ENCODE measurements around the gene UGT1A7.

DNA sequence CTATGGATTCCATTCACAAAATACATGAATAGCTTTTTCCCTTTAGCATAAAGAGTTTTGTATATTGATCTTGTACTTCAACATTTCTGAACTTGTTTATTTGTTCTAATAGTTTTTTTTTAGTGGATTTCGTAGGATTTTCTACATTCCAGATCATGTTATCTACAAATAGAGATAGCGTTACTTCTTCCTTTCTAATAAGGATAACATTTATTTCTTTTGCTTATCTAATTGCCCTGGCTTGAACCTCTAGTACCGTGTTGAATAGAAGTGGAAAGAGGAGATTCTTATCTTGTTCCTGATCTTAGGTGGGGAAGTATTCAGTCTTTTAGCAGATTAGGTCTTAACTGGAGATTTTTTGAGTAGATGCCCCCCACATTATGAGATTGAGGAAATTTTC lies 20.5 kb downstream of the UGT1A7 start:
- TF ChIP-seq, protein P1, sequence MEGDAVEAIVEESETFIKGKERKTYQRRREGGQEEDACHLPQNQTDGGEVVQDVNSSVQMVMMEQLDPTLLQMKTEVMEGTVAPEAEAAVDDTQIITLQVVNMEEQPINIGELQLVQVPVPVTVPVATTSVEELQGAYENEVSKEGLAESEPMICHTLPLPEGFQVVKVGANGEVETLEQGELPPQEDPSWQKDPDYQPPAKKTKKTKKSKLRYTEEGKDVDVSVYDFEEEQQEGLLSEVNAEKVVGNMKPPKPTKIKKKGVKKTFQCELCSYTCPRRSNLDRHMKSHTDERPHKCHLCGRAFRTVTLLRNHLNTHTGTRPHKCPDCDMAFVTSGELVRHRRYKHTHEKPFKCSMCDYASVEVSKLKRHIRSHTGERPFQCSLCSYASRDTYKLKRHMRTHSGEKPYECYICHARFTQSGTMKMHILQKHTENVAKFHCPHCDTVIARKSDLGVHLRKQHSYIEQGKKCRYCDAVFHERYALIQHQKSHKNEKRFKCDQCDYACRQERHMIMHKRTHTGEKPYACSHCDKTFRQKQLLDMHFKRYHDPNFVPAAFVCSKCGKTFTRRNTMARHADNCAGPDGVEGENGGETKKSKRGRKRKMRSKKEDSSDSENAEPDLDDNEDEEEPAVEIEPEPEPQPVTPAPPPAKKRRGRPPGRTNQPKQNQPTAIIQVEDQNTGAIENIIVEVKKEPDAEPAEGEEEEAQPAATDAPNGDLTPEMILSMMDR (IDR thresholded peaks at IDR 0.05; ENCODE audit: borderline replicate concordance, extremely low read depth, low read length, poor library complexity, severe bottlenecking), result no peak
- no peak for TF ChIP-seq EZH2 (IDR thresholded peaks at IDR 0.05; ENCODE audit: borderline replicate concordance, low read depth, low read length, severe bottlenecking)

All from DND-41 (cell line).